Rectal smooth muscle tissue (tissue), 1 donor: ENCODE measurements around the gene DRG2.

Source experiments
- H3K27ac ChIP-seq: one replicate; pipeline ENCODE4 v1.7.0; 2013; ENCODE audit warnings: low read depth, low read length, inconsistent platforms
- H3K27me3 ChIP-seq: one replicate; pipeline ENCODE4 v1.7.0; 2013; ENCODE audit warnings: low read length; ENCODE audit not compliant: control insufficient read depth, insufficient read depth
- H3K36me3 ChIP-seq: one replicate; pipeline ENCODE4 v1.7.0; 2013; ENCODE audit warnings: low read length; ENCODE audit not compliant: control insufficient read depth, insufficient read depth
- H3K4me1 ChIP-seq: one replicate; pipeline ENCODE4 v1.7.0; 2013; ENCODE audit warnings: low read length; ENCODE audit not compliant: control insufficient read depth, insufficient read depth
- H3K4me3 ChIP-seq: one replicate; pipeline ENCODE4 v1.7.0; 2013; ENCODE audit warnings: low read length
- H3K9ac ChIP-seq: one replicate; pipeline ENCODE4 v1.7.0; 2013; ENCODE audit warnings: low read length

The DRG2 gene

DNA sequence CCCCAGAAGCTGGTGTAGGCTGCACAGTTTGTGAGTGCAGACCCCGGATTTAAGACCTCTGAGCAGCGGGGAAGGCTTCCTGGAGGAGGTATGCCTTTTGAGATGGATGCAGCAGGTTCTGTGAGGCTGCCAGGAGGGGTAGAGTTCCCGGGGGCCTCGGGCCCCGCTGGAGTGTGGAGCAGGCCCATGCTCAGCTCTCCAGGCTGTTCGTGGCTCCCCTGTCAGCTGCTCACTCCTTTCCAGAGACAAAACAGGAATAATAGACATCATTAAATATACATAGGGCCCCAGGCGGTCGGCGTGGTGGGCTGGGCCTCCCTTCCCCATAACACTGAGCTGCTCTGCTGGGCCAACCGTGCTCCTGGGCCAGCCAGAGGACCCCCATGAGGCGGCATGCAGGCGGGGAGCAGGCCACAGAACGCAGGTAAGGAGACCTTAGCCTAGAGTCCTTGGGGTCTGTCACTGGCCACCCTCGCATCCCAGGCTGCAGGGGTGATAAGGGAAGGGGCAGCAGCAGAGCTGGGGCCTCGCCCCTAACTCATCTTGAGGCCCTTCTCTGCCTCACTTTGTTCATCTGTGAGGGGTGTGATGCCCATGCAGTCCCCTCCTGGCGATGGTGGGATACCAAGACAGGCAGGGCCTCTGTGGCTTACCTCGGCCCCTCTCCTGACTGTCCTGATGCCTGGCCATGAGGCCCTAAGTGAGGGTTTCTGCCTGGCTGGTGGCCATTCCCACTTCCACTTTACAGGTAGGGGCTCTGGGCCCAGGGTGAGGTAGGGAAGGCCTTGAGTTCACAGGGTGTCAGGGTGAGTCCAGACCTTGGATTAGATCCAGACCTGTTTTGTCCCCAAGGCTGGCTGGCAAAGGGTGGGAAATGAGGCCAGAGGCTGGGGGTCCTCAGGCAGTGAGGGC, 20.9 kb downstream of the DRG2 start, which contains the start of gene MYO15A:
TSS of gene MYO15A (plus strand) at position 356 of the 912 bp plus-strand sequence. CDS start 10,045 bp downstream, outside the sequence.
- Histone ChIP-seq H3K27me3 (no peaks in the 10 kb centered on the region), H3K4me3 (no peak within 1 kb of the TSS), H3K36me3 (peaks cover 12% of the 10 kb centered on the region), H3K9ac (no peak within 1 kb of the TSS), H3K27ac (no peak within 1 kb of the TSS), H3K4me1 (no peaks in the 10 kb centered on the region)

GRCh38 chr17:18109935-18110485, 22.3 kb downstream of the DRG2 start:
- H3K27ac ChIP-seq, result no peak overlapping the region
- peaks cover 9% of the 10 kb centered on the region for H3K36me3 ChIP-seq
- no peaks in the 10 kb centered on the region for H3K27me3 ChIP-seq
- H3K4me3 ChIP-seq, result no peak overlapping the region
- no peaks in the 10 kb centered on the region for H3K4me1 ChIP-seq
- H3K9ac ChIP-seq, result no peak overlapping the region

- Histone ChIP-seq H3K27me3 (no peaks in the 10 kb centered on the region), H3K4me3 (no peak overlapping the region), H3K36me3 (peaks cover 6% of the 10 kb centered on the region), H3K9ac (no peak overlapping the region), H3K4me1 (no peaks in the 10 kb centered on the region), H3K27ac (no peak overlapping the region)
Observed at GRCh38 chr17:18110636-18111145, 22.9 kb downstream of the DRG2 start.

DNA sequence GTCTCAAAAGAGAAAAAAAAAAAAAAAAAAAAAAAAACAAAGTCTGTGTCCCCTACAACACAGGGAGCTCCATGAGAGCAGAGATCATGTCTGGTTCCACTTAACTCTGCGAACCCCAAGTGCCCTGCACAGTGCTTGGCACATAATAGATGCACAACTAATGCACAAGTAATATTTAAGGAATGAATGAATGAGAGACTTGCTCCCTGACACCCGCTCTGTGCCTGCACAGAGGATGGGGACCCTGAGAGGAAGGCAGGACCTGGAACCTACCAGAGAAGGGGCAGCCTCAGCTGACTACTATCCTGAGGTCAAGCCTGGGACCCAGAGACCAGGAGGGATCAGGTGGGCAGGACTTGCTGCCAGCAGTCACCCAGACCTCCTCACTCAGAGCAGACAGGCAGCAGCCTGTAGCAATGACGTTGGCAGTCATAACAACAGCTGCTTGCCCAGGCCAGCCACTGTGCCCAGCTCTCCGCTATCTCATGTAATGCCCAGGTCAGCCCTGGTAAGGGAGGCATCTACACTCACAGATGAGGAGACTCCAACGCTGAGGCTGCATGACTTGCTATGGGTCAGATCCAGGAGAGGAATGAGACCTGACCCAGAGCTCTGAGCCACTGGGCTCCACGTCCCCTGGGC, 23.7 kb downstream of the DRG2 start:
- Histone ChIP-seq H3K27ac (no peak overlapping the region), H3K4me1 (no peaks in the 10 kb centered on the region)

GRCh38 chr17:18115517-18115916, 27.8 kb downstream of the DRG2 start:
- Histone ChIP-seq H3K27ac (no peak overlapping the region), H3K9ac (no peak overlapping the region), H3K4me1 (no peaks in the 10 kb centered on the region), H3K27me3 (no peaks in the 10 kb centered on the region), H3K4me3 (no peak overlapping the region), H3K36me3 (no peaks in the 10 kb centered on the region)

More for the DNA sequence above, 23.7 kb downstream of the DRG2 start:
- Histone ChIP-seq H3K9ac (no peak overlapping the region), H3K4me3 (no peak overlapping the region), H3K36me3 (peaks cover 3% of the 10 kb centered on the region), H3K27me3 (no peaks in the 10 kb centered on the region)

GRCh38 chr17:18116078-18116477, 28.3 kb downstream of the DRG2 start:
- Histone ChIP-seq H3K4me1 (no peaks in the 10 kb centered on the region), H3K27ac (no peak overlapping the region), H3K27me3 (no peaks in the 10 kb centered on the region), H3K9ac (no peak overlapping the region), H3K36me3 (no peaks in the 10 kb centered on the region), H3K4me3 (no peak overlapping the region)

DNA sequence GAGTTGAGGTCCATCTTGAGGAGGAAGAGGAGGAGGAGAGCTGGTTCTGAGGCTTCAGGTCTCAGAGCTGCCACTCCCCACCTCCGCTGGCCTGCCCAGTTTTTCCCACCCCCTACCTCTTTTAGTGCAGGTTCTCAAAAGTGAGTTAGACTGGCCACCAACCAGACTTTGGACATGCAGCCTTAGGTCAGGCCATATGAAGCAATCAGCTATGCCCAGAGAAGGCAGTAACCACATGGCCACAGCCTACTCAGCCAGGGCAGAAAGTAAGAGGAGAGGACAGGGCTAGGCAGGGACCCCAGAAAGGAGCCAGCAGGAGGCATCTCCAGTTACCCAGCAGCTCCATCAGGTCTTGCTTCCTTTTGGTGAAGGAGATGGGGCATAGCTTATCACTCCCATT, 29.8 kb downstream of the DRG2 start:
- H3K36me3 ChIP-seq, result no peaks in the 10 kb centered on the region
- no peaks in the 10 kb centered on the region for H3K27me3 ChIP-seq
- no peak overlapping the region for H3K9ac ChIP-seq
- no peak overlapping the region for H3K27ac ChIP-seq
- H3K4me1 ChIP-seq, result no peaks in the 10 kb centered on the region
- H3K4me3 ChIP-seq, result no peak overlapping the region

DNA sequence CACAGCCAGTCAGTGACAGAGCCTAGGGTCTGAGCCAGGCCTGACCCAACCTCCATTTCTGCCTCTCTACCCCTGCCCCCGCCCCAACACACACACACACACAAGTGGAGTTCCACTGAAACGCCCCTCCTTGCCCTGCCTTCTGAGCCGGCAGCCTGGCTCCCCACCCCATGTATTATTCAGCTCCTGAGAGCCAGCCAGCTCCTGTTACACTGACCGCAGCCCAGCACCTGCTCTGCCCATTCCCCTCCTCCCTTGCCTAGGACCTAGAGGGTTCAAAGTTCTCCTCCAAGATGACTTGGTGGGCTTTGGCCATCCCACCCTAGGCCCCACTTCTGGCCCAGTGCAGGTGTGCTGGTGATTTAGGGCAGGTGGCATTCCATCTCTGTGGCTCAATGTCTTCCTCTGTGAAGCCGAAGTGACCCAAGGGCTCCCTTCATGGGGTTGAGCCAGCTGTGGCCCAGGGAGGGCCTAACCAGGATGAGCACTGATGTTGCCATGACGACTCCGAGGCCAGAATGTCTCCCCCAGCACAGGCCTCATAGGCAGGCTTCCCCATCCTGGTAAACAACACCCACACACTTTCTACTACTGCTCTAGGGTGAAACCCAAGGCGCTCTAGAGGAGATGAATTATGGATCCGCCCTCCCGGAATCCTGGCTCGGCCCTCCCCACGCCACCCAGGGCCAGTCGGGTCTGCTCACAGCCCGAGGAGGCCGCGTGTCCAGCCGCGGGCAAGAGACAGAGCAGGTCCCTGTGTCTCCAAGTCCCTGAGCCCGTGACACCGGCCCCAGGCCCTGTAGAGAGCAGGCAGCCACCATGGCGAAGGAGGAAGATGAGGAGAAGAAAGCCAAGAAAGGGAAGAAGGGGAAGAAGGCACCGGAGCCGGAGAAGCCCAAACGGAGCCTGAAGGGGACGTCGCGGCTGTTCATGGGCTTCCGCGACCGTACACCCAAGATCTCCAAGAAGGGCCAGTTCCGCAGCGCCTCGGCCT, 30.5 kb downstream of the DRG2 start:
- Histone ChIP-seq H3K4me3 (no peak overlapping the region), H3K36me3 (no peaks in the 10 kb centered on the region), H3K4me1 (no peaks in the 10 kb centered on the region), H3K27me3 (no peaks in the 10 kb centered on the region), H3K9ac (no peak overlapping the region), H3K27ac (no peak overlapping the region)

GRCh38 chr17:18119166-18119745, 31.5 kb downstream of the DRG2 start:
- no peaks in the 10 kb centered on the region for H3K27me3 ChIP-seq
- H3K36me3 ChIP-seq, result no peaks in the 10 kb centered on the region
- H3K27ac ChIP-seq, result no peak overlapping the region
- no peak overlapping the region for H3K9ac ChIP-seq
- H3K4me1 ChIP-seq, result no peaks in the 10 kb centered on the region
- H3K4me3 ChIP-seq, result no peak overlapping the region

GRCh38 chr17:18119938-18120337, 32.2 kb downstream of the DRG2 start:
- H3K4me1 ChIP-seq, result no peaks in the 10 kb centered on the region
- H3K27me3 ChIP-seq, result no peaks in the 10 kb centered on the region
- no peak overlapping the region for H3K27ac ChIP-seq
- no peak overlapping the region for H3K4me3 ChIP-seq
- H3K9ac ChIP-seq, result no peak overlapping the region
- no peaks in the 10 kb centered on the region for H3K36me3 ChIP-seq

GRCh38 chr17:18120461-18121017, 32.8 kb downstream of the DRG2 start:
- no peaks in the 10 kb centered on the region for H3K4me1 ChIP-seq
- no peak overlapping the region for H3K4me3 ChIP-seq
- H3K36me3 ChIP-seq, result no peaks in the 10 kb centered on the region
- no peak overlapping the region for H3K27ac ChIP-seq
- no peak overlapping the region for H3K9ac ChIP-seq
- H3K27me3 ChIP-seq, result no peaks in the 10 kb centered on the region
